ENCODE data around the gene TPRN. TPM values are rescaled to one million over a fixed set of nuclear protein-coding genes. Genes with fewer than 3 reads are reported as not detected.
A peak's percentile ranks its signal among the peaks of the same experiment; 100 is the strongest.

The TPRN gene
- total and polyA plus RNA-seq, 9 of the 15 experiments (the other 6 are each of a cell fraction or from before 2014, with no cell fraction given) = 0.31 to 31.9 (median 4.4) TPM

DNA sequence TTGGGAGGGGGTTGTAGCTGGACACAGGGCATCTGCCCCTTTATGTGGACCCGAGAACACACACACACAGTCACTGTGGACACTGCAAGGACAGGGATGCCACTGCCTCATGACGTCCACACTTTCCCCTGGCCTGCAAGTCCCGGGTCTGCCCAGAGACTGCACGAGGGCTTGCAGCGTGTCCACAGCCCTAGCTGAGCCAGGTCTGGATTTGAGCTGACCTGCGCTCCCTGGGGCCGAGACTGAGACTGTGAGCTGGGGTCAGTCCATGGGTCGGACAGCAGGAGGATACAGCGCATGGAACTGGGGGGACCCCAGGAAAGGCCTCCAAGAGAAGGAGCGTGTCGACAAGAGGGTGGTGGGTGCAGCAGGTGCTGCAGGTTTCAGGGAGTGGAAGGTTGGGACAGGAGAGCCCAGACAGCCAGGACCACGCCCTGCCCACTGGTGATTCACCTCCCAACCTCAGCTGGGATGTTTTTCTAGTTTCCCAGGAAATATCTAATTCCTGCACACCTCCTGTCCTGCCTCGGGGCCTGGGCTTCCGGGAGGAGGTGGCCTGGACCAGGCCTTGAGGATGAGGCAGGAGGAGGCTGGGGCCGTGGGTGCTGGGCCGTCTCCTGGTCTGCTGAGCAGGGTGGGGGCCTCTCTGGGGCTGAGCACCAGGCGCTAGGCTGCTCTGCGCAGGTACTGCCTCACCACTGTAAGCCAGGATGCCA lies 26.0 kb upstream of the TPRN start:
- ATAC-seq = no peak
- POLR2A ChIA-PET = interaction anchor here (0.7 to 1.9 kb wide), 4 partner anchors 14 to 40 kb away, joined by 3 to 6 read pairs (median 4); partner anchors contain the start of genes ANAPC2, SSNA1 and TUBB4B
- H3K4me2 ChIP-seq (ENCODE audit: insufficient read depth, low read length) = no peak overlapping the region

More for the DNA sequence above, 26.0 kb upstream of the TPRN start:
- Histone ChIP-seq H3K9me3 (replicated peaks; ENCODE audit: control insufficient read depth, insufficient read depth, low read depth, low read length) (no peaks in the 10 kb centered on the region), H2AFZ (ENCODE audit: low read depth, low read length) (no peak overlapping the region), H3K27ac (ENCODE audit: extremely low read depth, low read depth, low read length) (no peak overlapping the region), H3K79me2 (ENCODE audit: control insufficient read depth, insufficient read depth, low read length) (no peaks in the 10 kb centered on the region), H4K20me1 (replicated peaks; ENCODE audit: control insufficient read depth, insufficient read depth, low read length) (no peaks in the 10 kb centered on the region), H3K4me1 (replicated peaks in 1 of 2; ENCODE audit: control insufficient read depth in 2 of 2, insufficient read depth in 2 of 2, low read length in 2 of 2) (peaks cover 21 to 96% of the 10 kb centered on the region in 2 experiments), H3K9ac (ENCODE audit: insufficient read depth in 1 of 2, low read depth in 2 of 2, low read length in 2 of 2) (peak overlapping the region in 1 of 2 experiments; percentile 81; a peak in 1 of 4 replicates), H3K9me1 (ENCODE audit: control insufficient read depth, insufficient read depth, low read length) (no peaks in the 10 kb centered on the region), H3K4me3 (no peak overlapping the region), H3K36me3 (ENCODE audit: control insufficient read depth, insufficient read depth, low read length) (no peaks in the 10 kb centered on the region), H3K27me3 (ENCODE audit: control insufficient read depth in 2 of 2, insufficient read depth in 2 of 2, low read length in 2 of 2) (no peaks in the 10 kb centered on the region)
- no peak for TF ChIP-seq POLR2B (IDR thresholded peaks at IDR 0.05; ENCODE audit: low read depth, partially characterized antibody)
- peak; percentile 12 for TF ChIP-seq ZFP36 (IDR thresholded peaks at IDR 0.05; ENCODE audit: low read depth, low read length, partially characterized antibody)
- no peak for TF ChIP-seq ZNF778 (CRISPR knock-in tag; IDR thresholded peaks at IDR 0.05)
- no peak for TF ChIP-seq HNRNPL (IDR thresholded peaks at IDR 0.05; ENCODE audit: low read depth, low read length)
- no peak for TF ChIP-seq ETV6 (IDR thresholded peaks at IDR 0.05; ENCODE audit: borderline replicate concordance in 1 of 2, low read depth in 2 of 2, low read length in 1 of 2)
- no peak for TF ChIP-seq ETV6 (CRISPR knock-in tag; IDR thresholded peaks at IDR 0.05; ENCODE audit: borderline replicate concordance)
- 0 out of 2 replicates have a peak, but pooled peaks have one; percentile 2 for TF ChIP-seq RBFOX2 (IDR thresholded peaks at IDR 0.05; ENCODE audit: low read depth, low read length)
- no peak for TF ChIP-seq FOXA1 (IDR thresholded peaks at IDR 0.05; ENCODE audit: borderline replicate concordance)
- TF ChIP-seq SIN3B (IDR thresholded peaks at IDR 0.05; ENCODE audit: low read depth) = no peak
- TF ChIP-seq, protein P1, sequence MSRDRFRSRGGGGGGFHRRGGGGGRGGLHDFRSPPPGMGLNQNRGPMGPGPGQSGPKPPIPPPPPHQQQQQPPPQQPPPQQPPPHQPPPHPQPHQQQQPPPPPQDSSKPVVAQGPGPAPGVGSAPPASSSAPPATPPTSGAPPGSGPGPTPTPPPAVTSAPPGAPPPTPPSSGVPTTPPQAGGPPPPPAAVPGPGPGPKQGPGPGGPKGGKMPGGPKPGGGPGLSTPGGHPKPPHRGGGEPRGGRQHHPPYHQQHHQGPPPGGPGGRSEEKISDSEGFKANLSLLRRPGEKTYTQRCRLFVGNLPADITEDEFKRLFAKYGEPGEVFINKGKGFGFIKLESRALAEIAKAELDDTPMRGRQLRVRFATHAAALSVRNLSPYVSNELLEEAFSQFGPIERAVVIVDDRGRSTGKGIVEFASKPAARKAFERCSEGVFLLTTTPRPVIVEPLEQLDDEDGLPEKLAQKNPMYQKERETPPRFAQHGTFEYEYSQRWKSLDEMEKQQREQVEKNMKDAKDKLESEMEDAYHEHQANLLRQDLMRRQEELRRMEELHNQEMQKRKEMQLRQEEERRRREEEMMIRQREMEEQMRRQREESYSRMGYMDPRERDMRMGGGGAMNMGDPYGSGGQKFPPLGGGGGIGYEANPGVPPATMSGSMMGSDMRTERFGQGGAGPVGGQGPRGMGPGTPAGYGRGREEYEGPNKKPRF (IDR thresholded peaks at IDR 0.05; ENCODE audit: low read depth, low read length) = no peak
- TF ChIP-seq, protein P2, sequence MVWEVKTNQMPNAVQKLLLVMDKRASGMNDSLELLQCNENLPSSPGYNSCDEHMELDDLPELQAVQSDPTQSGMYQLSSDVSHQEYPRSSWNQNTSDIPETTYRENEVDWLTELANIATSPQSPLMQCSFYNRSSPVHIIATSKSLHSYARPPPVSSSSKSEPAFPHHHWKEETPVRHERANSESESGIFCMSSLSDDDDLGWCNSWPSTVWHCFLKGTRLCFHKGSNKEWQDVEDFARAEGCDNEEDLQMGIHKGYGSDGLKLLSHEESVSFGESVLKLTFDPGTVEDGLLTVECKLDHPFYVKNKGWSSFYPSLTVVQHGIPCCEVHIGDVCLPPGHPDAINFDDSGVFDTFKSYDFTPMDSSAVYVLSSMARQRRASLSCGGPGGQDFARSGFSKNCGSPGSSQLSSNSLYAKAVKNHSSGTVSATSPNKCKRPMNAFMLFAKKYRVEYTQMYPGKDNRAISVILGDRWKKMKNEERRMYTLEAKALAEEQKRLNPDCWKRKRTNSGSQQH (CRISPR knock-in tag; IDR thresholded peaks at IDR 0.05) = no peak
- DNase-seq (ENCODE audit: extremely low read depth in 1 of 4, low spot score in 3 of 4) (no peak), FAIRE-seq (no peak)
- CTCF ChIA-PET (ENCODE audit: low intra/inter-chr PET ratio) = interaction anchor here (0.8 to 2.6 kb wide), 5 partner anchors 38 to 181 kb away, joined by 3 to 19 read pairs (median 5); partner anchors contain the start of genes ANAPC2, MAN1B1, NPDC1 and SSNA1
- 35% methylated on average over 15 of the region's 18 CpGs for WGBS (ENCODE audit: insufficient coverage, low coverage, missing lambda C conversion rate)
- intact Hi-C loops (cut with micrococcal nuclease) (loop anchor here (1.0 to 2.0 kb wide), 3 partner anchors 38 to 176 kb away; partner anchors contain the start of genes ANAPC2 and SSNA1), in situ Hi-C loops (cut with MboI) (loop anchor here (5.0 to 25.0 kb wide), 3 partner anchors 39 to 439 kb away; partner anchors contain the start of genes ANAPC2, CCDC183, SSNA1 and TMEM141)
- BruUV-seq (replicated peaks) = no TSS peak
